Endothelial cell of umbilical vein (primary cell): ENCODE measurements around the gene PI4KA. TPM values are rescaled to one million over a fixed set of nuclear protein-coding genes. Genes with fewer than 3 reads are reported as not detected.

Experiments used
- BruUV-seq: library from RNA; stranded (reverse); fragments of 400-500 nt; replicated peaks from 2 replicates; lab custom pipeline; 2021; lab: Mats Ljungman, UMichigan
- CTCF ChIA-PET: fragments of 300-600, 350-600 bp; sonication (Branson Sonifier 250); formaldehyde crosslinking; loops from one replicate; lab custom pipeline; 2021; ENCODE audit warnings: antibody characterized with exemption, inconsistent platforms; lab: Charles Lee
- POLR2A ChIA-PET: fragments of 300-600, 350-600 bp; sonication (Branson Sonifier 250); formaldehyde crosslinking; loops from one replicate; lab custom pipeline; 2021; ENCODE audit warnings: antibody characterized with exemption, inconsistent platforms; lab: Charles Lee
- DNase-seq: peaks from one replicate; pipeline ENCODE4 v3.0.0-alpha.2; 2011; ENCODE audit warnings: low read depth, low spot score
- FAIRE-seq: peaks from 2 replicates; lab custom pipeline; 2011; peaks lifted over from hg19 to GRCh38; lab: Jason Lieb, UNC
- H2AFZ ChIP-seq: 2 replicates; pipeline ENCODE4 v1.6.0; 2012; ENCODE audit warnings: low read depth, low read length, control low read depth, inconsistent platforms
- H3K27ac ChIP-seq: 2 replicates; pipeline ENCODE4 v1.5.1; 2011; ENCODE audit warnings: low read depth, mild to moderate bottlenecking, control low read depth, low read length, moderate library complexity; ENCODE audit not compliant: insufficient read depth
- H3K27me3 ChIP-seq, 2 experiments: 2 replicates each; pipeline versions ENCODE4 v1.6.0 to v1.6.1; 2011; ENCODE audit warnings: low read length in 2 of 2, mixed read lengths in 1 of 2; ENCODE audit not compliant: control insufficient read depth in 2 of 2, insufficient read depth in 2 of 2
- H3K36me3 ChIP-seq, 2 experiments: 2 replicates in 1 of 2; 3 replicates in 1 of 2; pipeline ENCODE4 v1.5.1; 2011; ENCODE audit warnings: low read length in 2 of 2, mild to moderate bottlenecking in 1 of 2, moderate library complexity in 1 of 2; ENCODE audit not compliant: control insufficient read depth in 2 of 2, insufficient read depth in 2 of 2; ENCODE audit errors: extremely low read depth in 1 of 2
- H3K4me1 ChIP-seq: 3 replicates; pipeline ENCODE4 v1.5.1; 2011; ENCODE audit warnings: mild to moderate bottlenecking, low read length; ENCODE audit not compliant: control insufficient read depth, insufficient read depth; ENCODE audit errors: extremely low read depth
- H3K4me2 ChIP-seq: 2 replicates; pipeline ENCODE4 v1.6.1; 2011; ENCODE audit warnings: low read length, control low read depth, mixed read lengths; ENCODE audit not compliant: insufficient read depth
- H3K4me3 ChIP-seq, 3 experiments: fragments of 200-600 bp in 1 of 3; sonication (generic), shearing (Covaris generic) in 1 of 3; replicated peaks in 1 of 3; 2 replicates each; pipeline ENCODE4 v1.5.1; 2011 to 2016; ENCODE audit warnings: control low read depth in 3 of 3, low read length in 3 of 3, mild to moderate bottlenecking in 2 of 3, inconsistent platforms in 1 of 3, low read depth in 1 of 3, moderate library complexity in 1 of 3; ENCODE audit not compliant: insufficient read depth in 1 of 3
- H3K79me2 ChIP-seq: 2 replicates; pipeline ENCODE4 v1.6.0; 2012; ENCODE audit warnings: low read length, inconsistent platforms; ENCODE audit not compliant: control insufficient read depth, insufficient read depth
- H3K9ac ChIP-seq: replicated peaks from 2 replicates; pipeline ENCODE3; 2011; ENCODE audit warnings: low read length, control low read depth; ENCODE audit not compliant: insufficient read depth; ENCODE audit errors: extremely low read depth
- H3K9me1 ChIP-seq: replicated peaks from 3 replicates; pipeline ENCODE4 v1.6.0; 2011; ENCODE audit warnings: mild to moderate bottlenecking, low read length; ENCODE audit not compliant: control insufficient read depth, insufficient read depth; ENCODE audit errors: extremely low read depth
- H3K9me3 ChIP-seq: replicated peaks from 2 replicates; pipeline ENCODE4 v1.5.1; 2012; ENCODE audit warnings: low read length, inconsistent platforms; ENCODE audit not compliant: control insufficient read depth, insufficient read depth
- H4K20me1 ChIP-seq: replicated peaks from 2 replicates; pipeline ENCODE3; 2011; ENCODE audit warnings: mild to moderate bottlenecking, low read length; ENCODE audit not compliant: control insufficient read depth, insufficient read depth; ENCODE audit errors: extremely low read depth
- CTCF ChIP-seq, 2 donors: IDR thresholded peaks; 1 replicate in 1 of 2; 2 replicates in 1 of 2; pipeline ENCODE4 v1.5.1; 2011; ENCODE audit warnings: low read length in 2 of 2, mild to moderate bottlenecking in 2 of 2, moderate library complexity in 2 of 2, control low read depth in 1 of 2, inconsistent platforms in 1 of 2, low read depth in 1 of 2; ENCODE audit not compliant: insufficient read depth in 1 of 2; ENCODE audit errors: extremely low read depth in 1 of 2
- EZH2 ChIP-seq: IDR thresholded peaks from 2 replicates; pipeline ENCODE4 v1.6.1; 2012; ENCODE audit warnings: borderline replicate concordance, low read depth, mild to moderate bottlenecking, moderate library complexity, low read length, inconsistent platforms; ENCODE audit not compliant: severe bottlenecking
- FOS ChIP-seq: IDR thresholded peaks from 2 replicates; pipeline ENCODE4 v1.6.1; 2011; ENCODE audit warnings: mild to moderate bottlenecking, low read length, moderate library complexity, borderline replicate concordance; ENCODE audit not compliant: insufficient read depth
- GATA2 ChIP-seq: IDR thresholded peaks from 2 replicates; pipeline ENCODE4 v1.7.0; 2011; ENCODE audit warnings: low read depth, mild to moderate bottlenecking, moderate library complexity, mixed read lengths, low read length; ENCODE audit not compliant: insufficient read length, insufficient read depth
- JUN ChIP-seq: IDR thresholded peaks from 2 replicates; pipeline ENCODE4 v1.6.1; 2011; ENCODE audit warnings: borderline replicate concordance, low read depth; ENCODE audit not compliant: insufficient read length, insufficient read depth
- MAX ChIP-seq: IDR thresholded peaks from 2 replicates; pipeline ENCODE4 v1.6.1; 2011; ENCODE audit not compliant: insufficient read depth, insufficient read length
- dilution Hi-C: fragments of 300-500 bp; cut with MboI; formaldehyde crosslinking; loops from one replicate; pipeline ENCODE4 v1.15.0; 2019; ENCODE audit warnings: low sequenced_read_pairs; ENCODE audit not compliant: extremely low pct_ligation_motif_present
- intact Hi-C: fragments of 100-400 bp; cut with micrococcal nuclease; formaldehyde crosslinking; loops from one replicate; pipeline ENCODE4 v1.10.0; 2022
- polyA plus RNA-seq, 4 experiments: library from polyadenylated mRNA; depleted of rRNA in 3 of 4; stranded (reverse) in 3 of 4; unstranded in 1 of 4; fragments of >200 nt; gene quantifications; 2 replicates each; pipeline versions ENCODE4 v1.2.1 to v1.2.3, GENCODE V29; 2011 to 2012; ENCODE audit warnings: missing spikeins in 1 of 4
- total RNA-seq: library from RNA; stranded (reverse); gene quantifications from 2 replicates; pipeline ENCODE4 v1.2.3, GENCODE V29; 2021

The PI4KA gene
- total and polyA plus RNA-seq, 2 donors (not counting 3 experiments of a cell fraction or from before 2014, with no cell fraction given) = 28.9 to 56.4 TPM

GRCh38 chr22:20905415-20906386, 47.1 kb upstream of the PI4KA start:
- H3K9ac ChIP-seq = no peak overlapping the region
- FAIRE-seq (no peak), DNase-seq (no peak)
- dilution Hi-C loops = no loop called here
- H3K4me1 ChIP-seq = no peaks in the 10 kb centered on the region
- BruUV-seq = no TSS peak
- no peak overlapping the region for H3K4me2 ChIP-seq
- no peaks in the 10 kb centered on the region for H3K36me3 ChIP-seq
- no peak for TF ChIP-seq FOS
- no peak for TF ChIP-seq GATA2
- no peaks in the 10 kb centered on the region for H4K20me1 ChIP-seq
- H3K79me2 ChIP-seq = no peaks in the 10 kb centered on the region
- ChIA-PET POLR2A (no interaction called here), CTCF (interaction anchor here (0.7 to 1.3 kb wide), 4 partner anchors 11 to 40 kb away, joined by 3 to 4 read pairs (median 3); no protein-coding TSS in a partner anchor)
- no peak overlapping the region for H2AFZ ChIP-seq
- intact Hi-C loops = no loop called here
- H3K9me3 ChIP-seq = no peaks in the 10 kb centered on the region
- peaks cover 2 to 3% of the 10 kb centered on the region in 2 experiments for H3K27me3 ChIP-seq
- H3K9me1 ChIP-seq = no peaks in the 10 kb centered on the region
- no peak overlapping the region for H3K27ac ChIP-seq
- H3K4me3 ChIP-seq = no peak overlapping the region

- ChIA-PET CTCF (interaction anchor here (0.7 to 1.3 kb wide), 2 partner anchors 12 to 19 kb away, joined by 3 to 4 read pairs; no protein-coding TSS in a partner anchor), POLR2A (no interaction called here)
- Histone ChIP-seq H3K79me2 (no peaks in the 10 kb centered on the region), H3K4me2 (no peak overlapping the region), H2AFZ (no peak overlapping the region), H3K36me3 (no peaks in the 10 kb centered on the region), H3K27me3 (peaks cover 2 to 3% of the 10 kb centered on the region in 2 experiments), H3K9ac (no peak overlapping the region), H3K4me3 (no peak overlapping the region), H4K20me1 (no peaks in the 10 kb centered on the region), H3K9me1 (no peaks in the 10 kb centered on the region), H3K9me3 (no peaks in the 10 kb centered on the region), H3K27ac (no peak overlapping the region), H3K4me1 (no peaks in the 10 kb centered on the region)
- no peak for FAIRE-seq
- no peak for TF ChIP-seq EZH2
- no peak for TF ChIP-seq CTCF (IDR thresholded peaks at IDR 0.05; ENCODE audit: extremely low read depth in 1 of 2, insufficient read depth in 1 of 2, low read depth in 1 of 2, low read length in 2 of 2)
- no peak for TF ChIP-seq MAX
- no peak for TF ChIP-seq GATA2
- TF ChIP-seq JUN = no peak
- intact Hi-C loops (no loop called here), dilution Hi-C loops (no loop called here)
- DNase-seq = no peak
- no TSS peak for BruUV-seq
These were observed 46.4 kb upstream of the PI4KA start for GRCh38 chr22:20904980-20905355.
